Hematopoietic multipotent progenitor cell treated with erythropoietin and hydrocortisone succinate and interleukin-3 and kit ligand, for 8 days (in vitro differentiated cells): ENCODE results near the gene BYSL.

ENCODE experiments used
- DNase-seq: peaks from one replicate; pipeline ENCODE4 v3.0.0-alpha.2; 2015

BYSL gene

GRCh38 chr6:41976794-41977484 is 55.6 kb downstream of the BYSL start:
- DNase-seq = no peak
